Ishikawa (cell line): Measurements from ENCODE around the gene PLG.

Experiments used
- CEBPB ChIP-seq: IDR thresholded peaks from 2 replicates; pipeline ENCODE4 v1.6.1; 2012
- CREB1 ChIP-seq: IDR thresholded peaks from 2 replicates; pipeline ENCODE4 v1.6.1; 2012; ENCODE audit warnings: low read depth
- EGR1 ChIP-seq: IDR thresholded peaks from 2 replicates; pipeline ENCODE4 v1.6.1; 2012
- EP300 ChIP-seq: IDR thresholded peaks from 2 replicates; pipeline ENCODE4 v1.6.1; 2012; ENCODE audit warnings: borderline replicate concordance
- FOXM1 ChIP-seq: IDR thresholded peaks from 2 replicates; pipeline ENCODE4 v1.6.1; 2012; ENCODE audit warnings: low read depth, borderline replicate concordance
- MAX ChIP-seq: IDR thresholded peaks from 2 replicates; pipeline ENCODE4 v1.6.1; 2012
- NFIC ChIP-seq: IDR thresholded peaks from 2 replicates; pipeline ENCODE4 v1.6.1; 2012
- RAD21 ChIP-seq: IDR thresholded peaks from 2 replicates; pipeline ENCODE4 v1.6.1; 2012; ENCODE audit warnings: low read depth
- REST ChIP-seq: IDR thresholded peaks from 2 replicates; pipeline ENCODE4 v1.6.1; 2012; ENCODE audit warnings: low read depth, mild to moderate bottlenecking
- TAF1 ChIP-seq: IDR thresholded peaks from 2 replicates; pipeline ENCODE4 v1.6.1; 2012; ENCODE audit warnings: low read depth, mild to moderate bottlenecking
- TCF12 ChIP-seq: IDR thresholded peaks from 2 replicates; pipeline ENCODE4 v1.6.1; 2012; ENCODE audit warnings: low read depth
- TEAD4 ChIP-seq: IDR thresholded peaks from 2 replicates; pipeline ENCODE4 v1.6.1; 2012
- YY1 ChIP-seq: IDR thresholded peaks from 2 replicates; pipeline ENCODE4 v1.6.1; 2012; ENCODE audit warnings: low read depth
- ZBTB7A ChIP-seq: IDR thresholded peaks from 2 replicates; pipeline ENCODE4 v1.6.1; 2012; ENCODE audit warnings: low read depth
- TF ChIP-seq, protein P1 (sequence below): IDR thresholded peaks from 2 replicates; pipeline ENCODE4 v1.6.1; 2012

Gene PLG

GRCh38 chr6:160781298-160781697 lies 79.3 kb downstream of the PLG start:
- no peak for TF ChIP-seq CEBPB
- TF ChIP-seq EP300, result no peak
- no peak for TF ChIP-seq EGR1
- no peak for TF ChIP-seq YY1
- no peak for TF ChIP-seq TAF1
- TF ChIP-seq TEAD4, result no peak
- no peak for TF ChIP-seq MAX
- no peak for TF ChIP-seq ZBTB7A
- TF ChIP-seq REST, result no peak
- no peak for TF ChIP-seq RAD21
- TF ChIP-seq NFIC, result no peak
- TF ChIP-seq TCF12, result no peak
- no peak for TF ChIP-seq FOXM1
- TF ChIP-seq, protein P1, sequence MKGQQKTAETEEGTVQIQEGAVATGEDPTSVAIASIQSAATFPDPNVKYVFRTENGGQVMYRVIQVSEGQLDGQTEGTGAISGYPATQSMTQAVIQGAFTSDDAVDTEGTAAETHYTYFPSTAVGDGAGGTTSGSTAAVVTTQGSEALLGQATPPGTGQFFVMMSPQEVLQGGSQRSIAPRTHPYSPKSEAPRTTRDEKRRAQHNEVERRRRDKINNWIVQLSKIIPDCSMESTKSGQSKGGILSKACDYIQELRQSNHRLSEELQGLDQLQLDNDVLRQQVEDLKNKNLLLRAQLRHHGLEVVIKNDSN, result no peak
- TF ChIP-seq CREB1, result no peak

DNA sequence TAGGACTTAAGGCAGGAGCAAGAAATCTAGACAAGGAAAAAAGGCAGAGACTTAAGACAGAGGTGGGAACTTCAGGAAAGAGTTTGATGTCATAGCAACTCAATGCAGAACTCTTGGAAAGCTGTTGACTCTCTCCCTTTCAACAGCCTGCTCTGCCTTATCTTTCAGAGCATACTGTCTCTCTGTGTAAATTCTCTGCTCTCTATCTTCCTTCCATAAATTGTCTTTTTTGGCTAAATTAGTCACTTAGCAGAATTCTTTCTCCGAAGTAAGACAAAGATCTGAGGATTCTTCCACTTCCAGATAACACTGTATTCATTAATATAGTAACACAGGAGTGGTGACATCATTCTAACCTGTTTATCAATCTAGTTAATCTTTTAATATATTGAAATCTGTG lies 80.2 kb downstream of the PLG start:
- TF ChIP-seq EGR1, result no peak
- TF ChIP-seq, protein P1, result no peak
- TF ChIP-seq NFIC, result no peak
- no peak for TF ChIP-seq YY1
- no peak for TF ChIP-seq TAF1
- TF ChIP-seq FOXM1, result no peak
- TF ChIP-seq REST, result no peak
- TF ChIP-seq TEAD4, result no peak
- no peak for TF ChIP-seq ZBTB7A

DNA sequence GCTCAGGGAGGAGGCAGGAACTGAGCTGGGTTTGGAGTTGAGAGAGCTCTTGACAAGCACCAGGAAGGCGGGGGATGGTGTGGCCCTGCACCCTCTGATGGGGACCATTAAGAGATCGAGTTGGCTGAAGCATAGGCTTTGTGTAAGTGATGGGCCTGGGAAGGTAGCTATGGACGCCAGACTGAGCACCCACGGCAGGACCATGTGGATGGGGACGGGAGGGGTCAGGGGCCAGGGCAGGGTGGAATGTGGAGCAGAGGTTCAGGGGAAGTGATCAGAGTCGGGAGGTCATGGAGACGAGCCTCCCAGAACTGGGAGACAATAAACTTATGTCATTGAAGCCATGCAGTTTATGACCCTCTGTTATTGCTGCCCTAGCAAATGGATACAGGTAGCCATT lies 81.7 kb downstream of the PLG start:
- TF ChIP-seq EP300, result no peak
- no peak for TF ChIP-seq FOXM1
- no peak for TF ChIP-seq NFIC
- TF ChIP-seq, protein P1, result no peak
- no peak for TF ChIP-seq CREB1
- no peak for TF ChIP-seq TAF1
- no peak for TF ChIP-seq YY1
- TF ChIP-seq RAD21, result no peak
- no peak for TF ChIP-seq CEBPB
- TF ChIP-seq TCF12, result no peak
- TF ChIP-seq MAX, result no peak
- no peak for TF ChIP-seq EGR1
- TF ChIP-seq REST, result no peak

GRCh38 chr6:160788806-160789205 lies 86.8 kb downstream of the PLG start:
- no peak for TF ChIP-seq TEAD4
- TF ChIP-seq CEBPB, result no peak
- TF ChIP-seq RAD21, result no peak
- no peak for TF ChIP-seq REST
- no peak for TF ChIP-seq TAF1
- TF ChIP-seq EGR1, result no peak
- TF ChIP-seq ZBTB7A, result no peak
- no peak for TF ChIP-seq YY1
- no peak for TF ChIP-seq TCF12
- no peak for TF ChIP-seq EP300
- TF ChIP-seq CREB1, result no peak
- TF ChIP-seq MAX, result no peak
- no peak for TF ChIP-seq FOXM1
- TF ChIP-seq, protein P1, result no peak
- TF ChIP-seq NFIC, result no peak
